ENCODE results near the gene EFEMP2.

Gene EFEMP2

GRCh38 chr11:65854852-65855837 lies 17.5 kb downstream of the EFEMP2 start:
- CTCF ChIA-PET, result no interaction called here
- POLR2A ChIA-PET, result interaction anchor here (17.2 kb wide), 1 partner anchor 34 kb away, joined by 289 read pairs; the partner anchor contains the start of genes CCDC85B and FIBP
- no peak for DNase-seq (ENCODE audit: extremely low spot score)
- TF ChIP-seq FOXA1 (IDR thresholded peaks at IDR 0.05), result no peak
- TF ChIP-seq PKNOX1 (IDR thresholded peaks at IDR 0.05), result no peak
- no peak for TF ChIP-seq CTBP1 (IDR thresholded peaks at IDR 0.05; ENCODE audit: borderline replicate concordance)
- TF ChIP-seq NFRKB (IDR thresholded peaks at IDR 0.05), result no peak
- TF ChIP-seq ARNT (IDR thresholded peaks at IDR 0.05), result no peak
- no peak for TF ChIP-seq HDGF (IDR thresholded peaks at IDR 0.05; ENCODE audit: borderline replicate concordance)
- no peak for TF ChIP-seq LEF1 (IDR thresholded peaks at IDR 0.05; ENCODE audit: borderline replicate concordance)
- TF ChIP-seq BHLHE40 (IDR thresholded peaks at IDR 0.05; ENCODE audit: borderline replicate concordance), result no peak
- no peak for TF ChIP-seq ELF4 (IDR thresholded peaks at IDR 0.05)
- no peak for TF ChIP-seq TARDBP (IDR thresholded peaks at IDR 0.05)
- TF ChIP-seq FOXK2 (IDR thresholded peaks at IDR 0.05), result no peak
- TF ChIP-seq ZNF384 (IDR thresholded peaks at IDR 0.05), result no peak
- TF ChIP-seq SP1 (IDR thresholded peaks at IDR 0.05), result no peak
- no peak for TF ChIP-seq SUZ12 (IDR thresholded peaks at IDR 0.05)
- no peak for TF ChIP-seq L3MBTL2 (conservative IDR thresholded peaks at IDR 0.05)
- TF ChIP-seq FOXM1 (IDR thresholded peaks at IDR 0.05; ENCODE audit: borderline replicate concordance), result no peak

- no peak for DNase-seq (ENCODE audit: extremely low spot score)
- ChIA-PET POLR2A (interaction anchor here (2.1 kb wide), 1 partner anchor 35 kb away, joined by 14 read pairs; the partner anchor contains the start of genes CCDC85B and FIBP), CTCF (no interaction called here)
- TF ChIP-seq ZNF384 (IDR thresholded peaks at IDR 0.05) (no peak), LEF1 (IDR thresholded peaks at IDR 0.05; ENCODE audit: borderline replicate concordance) (no peak), PKNOX1 (IDR thresholded peaks at IDR 0.05) (no peak), SP1 (IDR thresholded peaks at IDR 0.05) (no peak), CTBP1 (IDR thresholded peaks at IDR 0.05; ENCODE audit: borderline replicate concordance) (no peak), SUZ12 (IDR thresholded peaks at IDR 0.05) (no peak), TARDBP (IDR thresholded peaks at IDR 0.05) (no peak), BHLHE40 (IDR thresholded peaks at IDR 0.05; ENCODE audit: borderline replicate concordance) (no peak)
These were observed 18.4 kb downstream of the EFEMP2 start for GRCh38 chr11:65854161-65854592.

- no peak for TF ChIP-seq PKNOX1 (IDR thresholded peaks at IDR 0.05)
- no peak for TF ChIP-seq CTBP1 (IDR thresholded peaks at IDR 0.05; ENCODE audit: borderline replicate concordance)
- TF ChIP-seq FOXA1 (IDR thresholded peaks at IDR 0.05), result no peak
- TF ChIP-seq LEF1 (IDR thresholded peaks at IDR 0.05; ENCODE audit: borderline replicate concordance), result no peak
- no peak for TF ChIP-seq FOXK2 (IDR thresholded peaks at IDR 0.05)
- no peak for TF ChIP-seq SUZ12 (IDR thresholded peaks at IDR 0.05)
- TF ChIP-seq ARNT (IDR thresholded peaks at IDR 0.05), result no peak
- no peak for TF ChIP-seq FOXM1 (IDR thresholded peaks at IDR 0.05; ENCODE audit: borderline replicate concordance)
- no peak for TF ChIP-seq L3MBTL2 (conservative IDR thresholded peaks at IDR 0.05)
- TF ChIP-seq HDGF (IDR thresholded peaks at IDR 0.05; ENCODE audit: borderline replicate concordance), result no peak
- TF ChIP-seq NFRKB (IDR thresholded peaks at IDR 0.05), result no peak
- no peak for TF ChIP-seq ZNF384 (IDR thresholded peaks at IDR 0.05)
- no peak for TF ChIP-seq SP1 (IDR thresholded peaks at IDR 0.05)
- TF ChIP-seq TARDBP (IDR thresholded peaks at IDR 0.05), result no peak
- TF ChIP-seq ELF4 (IDR thresholded peaks at IDR 0.05), result no peak
- TF ChIP-seq BHLHE40 (IDR thresholded peaks at IDR 0.05; ENCODE audit: borderline replicate concordance), result no peak
- ChIA-PET POLR2A (interaction anchor here (2.1 kb wide), 1 partner anchor 36 kb away, joined by 14 read pairs; the partner anchor contains the start of genes CCDC85B and FIBP), CTCF (no interaction called here)
- DNase-seq (ENCODE audit: extremely low spot score), result no peak
These were observed 19.2 kb downstream of the EFEMP2 start for GRCh38 chr11:65853246-65853979.

GRCh38 chr11:65852508-65853245 lies 19.9 kb downstream of the EFEMP2 start:
- TF ChIP-seq SP1 (IDR thresholded peaks at IDR 0.05) (no peak), PKNOX1 (IDR thresholded peaks at IDR 0.05) (no peak), FOXK2 (IDR thresholded peaks at IDR 0.05) (no peak), ARNT (IDR thresholded peaks at IDR 0.05) (no peak), TARDBP (IDR thresholded peaks at IDR 0.05) (no peak), SUZ12 (IDR thresholded peaks at IDR 0.05) (no peak), LEF1 (IDR thresholded peaks at IDR 0.05; ENCODE audit: borderline replicate concordance) (no peak), HDGF (IDR thresholded peaks at IDR 0.05; ENCODE audit: borderline replicate concordance) (no peak), FOXM1 (IDR thresholded peaks at IDR 0.05; ENCODE audit: borderline replicate concordance) (no peak), L3MBTL2 (conservative IDR thresholded peaks at IDR 0.05) (no peak), FOXA1 (IDR thresholded peaks at IDR 0.05) (no peak), CTBP1 (IDR thresholded peaks at IDR 0.05; ENCODE audit: borderline replicate concordance) (no peak), ELF4 (IDR thresholded peaks at IDR 0.05) (no peak), BHLHE40 (IDR thresholded peaks at IDR 0.05; ENCODE audit: borderline replicate concordance) (no peak), NFRKB (IDR thresholded peaks at IDR 0.05) (no peak), ZNF384 (IDR thresholded peaks at IDR 0.05) (no peak)
- no peak for DNase-seq (ENCODE audit: extremely low spot score)
- CTCF ChIA-PET, result interaction anchor here (0.7 kb wide), 1 partner anchor 14 kb away, joined by 5 read pairs; no protein-coding TSS in a partner anchor
- POLR2A ChIA-PET, result interaction anchor here (2.1 to 7.1 kb wide), 2 partner anchors 7 to 36 kb away, joined by 14 to 44 read pairs; partner anchors contain the start of genes CCDC85B, FIBP and MUS81

Data from HEK293T (cell line).